ENCODE data around the gene CDCA3.
"Not testable (repeated sequence)": the region's sequence is repeated elsewhere in the genome, so short reads cannot be mapped to it uniquely, and the experiment has no call there.

Gene CDCA3

GRCh38 chr12:6890789-6891645, 39.9 kb upstream of the CDCA3 start:
- peak overlapping the region; percentile 77 for H3K27ac ChIP-seq (ENCODE audit: low read length)

GRCh38 chr12:6889775-6890573, 38.9 kb upstream of the CDCA3 start:
- H4K20me1 ChIP-seq (ENCODE audit: insufficient read depth, low read length); DNase-seq; H2AFZ ChIP-seq (ENCODE audit: low read length); H3K9me2 ChIP-seq (replicated peaks; ENCODE audit: insufficient read depth, low read length); H3K79me2 ChIP-seq (ENCODE audit: low read length); H3K27me3 ChIP-seq (replicated peaks; ENCODE audit: insufficient read depth, low read length); H3F3A ChIP-seq (ENCODE audit: insufficient read depth, low read length); H3K9me3 ChIP-seq (replicated peaks; ENCODE audit: insufficient read depth, low read length); H3K9ac ChIP-seq (ENCODE audit: low read length); H3K36me3 ChIP-seq (replicated peaks; ENCODE audit: insufficient read depth, low read length); H3K4me3 ChIP-seq (ENCODE audit: low read length): not testable (repeated sequence)
- Histone ChIP-seq H3K4me1 (ENCODE audit: low read length) (peaks cover 11% of the 10 kb centered on the region), H3K4me2 (ENCODE audit: low read depth, low read length) (peak overlapping the region; percentile 86; the same call in 1 of the 2 replicates), H3K27ac (ENCODE audit: low read length) (peak overlapping the region; percentile 75; the same call in 1 of the 2 replicates)

More at GRCh38 chr12:6890789-6891645, 39.9 kb upstream of the CDCA3 start:
- H3K9me3 ChIP-seq (replicated peaks; ENCODE audit: insufficient read depth, low read length), result no peaks in the 10 kb centered on the region
- peak overlapping the region; percentile 64 for H3K9ac ChIP-seq (ENCODE audit: low read length)
- DNase-seq, result peak; percentile 99
- H4K20me1 ChIP-seq (ENCODE audit: insufficient read depth, low read length), result no peaks in the 10 kb centered on the region
- peak overlapping the region; percentile 86 for H3K4me2 ChIP-seq (ENCODE audit: low read depth, low read length)
- H3K4me1 ChIP-seq (ENCODE audit: low read length), result peaks cover 11% of the 10 kb centered on the region
- peak overlapping the region; percentile 46 for H3K4me3 ChIP-seq (ENCODE audit: low read length)
- peak overlapping the region; percentile 71 for H2AFZ ChIP-seq (ENCODE audit: low read length)
- H3K9me2 ChIP-seq (replicated peaks; ENCODE audit: insufficient read depth, low read length), result no peaks in the 10 kb centered on the region
- TF ChIP-seq EZH2 (optimal IDR thresholded peaks at IDR 0.05; ENCODE audit: low read depth, low read length), result no peak
- no peak for TF ChIP-seq EZH2phosphoT487 (IDR thresholded peaks at IDR 0.05; ENCODE audit: low read length)
- peak; percentile 87 for TF ChIP-seq CTCF (IDR thresholded peaks at IDR 0.05; ENCODE audit: low read length)
- H3K36me3 ChIP-seq (replicated peaks; ENCODE audit: insufficient read depth, low read length), result no peaks in the 10 kb centered on the region
- H3K27me3 ChIP-seq (replicated peaks; ENCODE audit: insufficient read depth, low read length), result no peaks in the 10 kb centered on the region
- peaks cover 9% of the 10 kb centered on the region; the same call in 1 of the 2 replicates for H3F3A ChIP-seq (ENCODE audit: insufficient read depth, low read length)
- H3K79me2 ChIP-seq (ENCODE audit: low read length), result no peaks in the 10 kb centered on the region

GRCh38 chr12:6888794-6889193, 37.7 kb upstream of the CDCA3 start:
- not testable (repeated sequence) for H3K4me2 ChIP-seq (ENCODE audit: low read depth, low read length); H3K27ac ChIP-seq (ENCODE audit: low read length); H2AFZ ChIP-seq (ENCODE audit: low read length)

GRCh38 chr12:6888360-6888759, 37.3 kb upstream of the CDCA3 start:
- H3K36me3 ChIP-seq (replicated peaks; ENCODE audit: insufficient read depth, low read length), result no peaks in the 10 kb centered on the region
- DNase-seq, result no peak
- H3F3A ChIP-seq (ENCODE audit: insufficient read depth, low read length), result peaks cover 9% of the 10 kb centered on the region; the same call in 1 of the 2 replicates
- no peaks in the 10 kb centered on the region for H4K20me1 ChIP-seq (ENCODE audit: insufficient read depth, low read length)
- peaks cover 11% of the 10 kb centered on the region for H3K4me1 ChIP-seq (ENCODE audit: low read length)
- H3K9ac ChIP-seq (ENCODE audit: low read length), result no peak overlapping the region
- no peak overlapping the region for H2AFZ ChIP-seq (ENCODE audit: low read length)
- H3K9me3 ChIP-seq (replicated peaks; ENCODE audit: insufficient read depth, low read length), result no peaks in the 10 kb centered on the region
- H3K27me3 ChIP-seq (replicated peaks; ENCODE audit: insufficient read depth, low read length), result no peaks in the 10 kb centered on the region
- no peak overlapping the region for H3K4me3 ChIP-seq (ENCODE audit: low read length)
- H3K9me2 ChIP-seq (replicated peaks; ENCODE audit: insufficient read depth, low read length), result no peaks in the 10 kb centered on the region
- H3K79me2 ChIP-seq (ENCODE audit: low read length), result no peaks in the 10 kb centered on the region
- no peak overlapping the region for H3K27ac ChIP-seq (ENCODE audit: low read length)
- no peak for TF ChIP-seq CTCF (IDR thresholded peaks at IDR 0.05; ENCODE audit: low read length)
- no peak for TF ChIP-seq EZH2phosphoT487 (IDR thresholded peaks at IDR 0.05; ENCODE audit: low read length)
- TF ChIP-seq EZH2 (optimal IDR thresholded peaks at IDR 0.05; ENCODE audit: low read depth, low read length), result no peak
- no peak overlapping the region for H3K4me2 ChIP-seq (ENCODE audit: low read depth, low read length)

More at GRCh38 chr12:6888794-6889193, 37.7 kb upstream of the CDCA3 start:
- H3K27me3 ChIP-seq (replicated peaks; ENCODE audit: insufficient read depth, low read length); H3K79me2 ChIP-seq (ENCODE audit: low read length); H3K9ac ChIP-seq (ENCODE audit: low read length); H4K20me1 ChIP-seq (ENCODE audit: insufficient read depth, low read length); H3K4me3 ChIP-seq (ENCODE audit: low read length); H3K9me2 ChIP-seq (replicated peaks; ENCODE audit: insufficient read depth, low read length); H3F3A ChIP-seq (ENCODE audit: insufficient read depth, low read length); H3K9me3 ChIP-seq (replicated peaks; ENCODE audit: insufficient read depth, low read length); H3K36me3 ChIP-seq (replicated peaks; ENCODE audit: insufficient read depth, low read length); DNase-seq: not testable (repeated sequence)
- peaks cover 11% of the 10 kb centered on the region for H3K4me1 ChIP-seq (ENCODE audit: low read length)

All from MM.1S (cell line).